Osteoblast (primary cell): ENCODE measurements around the gene FAM193A. TPM values are rescaled to one million over a fixed set of nuclear protein-coding genes. Genes with fewer than 3 reads are reported as not detected.
A peak's percentile ranks its signal among the peaks of the same experiment; 100 is the strongest.

Source experiments
- DNase-seq: peaks from one replicate; pipeline ENCODE4 v3.0.0; 2011; ENCODE audit warnings: low spot score, mixed read lengths; ENCODE audit not compliant: insufficient read length; ENCODE audit errors: missing footprints
- H2AFZ ChIP-seq: 2 replicates; pipeline ENCODE4 v1.6.0; 2011; ENCODE audit warnings: mild to moderate bottlenecking, low read length
- H3K27ac ChIP-seq: 2 replicates; pipeline ENCODE4 v1.5.1; 2011; ENCODE audit warnings: mild to moderate bottlenecking, low read depth, low read length, moderate library complexity
- H3K27me3 ChIP-seq: 2 replicates; pipeline ENCODE4 v1.6.0; 2012; ENCODE audit warnings: mild to moderate bottlenecking, control low read depth, inconsistent platforms, low read length, moderate library complexity; ENCODE audit not compliant: insufficient read depth
- H3K36me3 ChIP-seq: 2 replicates; pipeline ENCODE4 v1.5.1; 2011; ENCODE audit warnings: mild to moderate bottlenecking, low read length, control low read depth, moderate library complexity; ENCODE audit not compliant: insufficient read depth
- H3K4me1 ChIP-seq: 2 replicates; pipeline ENCODE4 v1.5.1; 2011; ENCODE audit warnings: mild to moderate bottlenecking, low read length, control low read depth, moderate library complexity; ENCODE audit not compliant: insufficient read depth
- H3K4me2 ChIP-seq: 2 replicates; pipeline ENCODE4 v1.6.0; 2011; ENCODE audit warnings: mild to moderate bottlenecking, low read length; ENCODE audit not compliant: insufficient read depth
- H3K4me3 ChIP-seq: fragments of 200-600 bp; sonication (generic); 3 replicates; pipeline ENCODE4 v1.5.1; 2012; ENCODE audit warnings: mild to moderate bottlenecking, low read length, inconsistent platforms; ENCODE audit not compliant: insufficient read depth
- H3K79me2 ChIP-seq: 2 replicates; pipeline ENCODE4 v1.6.0; 2012; ENCODE audit warnings: mild to moderate bottlenecking, low read length, control low read depth, inconsistent platforms; ENCODE audit not compliant: insufficient read depth
- H3K9me3 ChIP-seq: 2 replicates; pipeline ENCODE4 v1.5.1; 2011; ENCODE audit warnings: low read depth, low read length, control low read depth
- H4K20me1 ChIP-seq: 2 replicates; pipeline ENCODE4 v1.6.0; 2012; ENCODE audit warnings: mild to moderate bottlenecking, low read length, control low read depth; ENCODE audit not compliant: insufficient read depth
- total RNA-seq: library from RNA; depleted of rRNA; stranded (reverse); fragments of >200 nt; gene quantifications from 2 replicates; pipeline ENCODE4 v1.2.3, GENCODE V29; 2012
- TF ChIP-seq, protein P1 (sequence below): IDR thresholded peaks from 2 replicates; pipeline ENCODE4 v1.5.1; 2011; ENCODE audit warnings: mild to moderate bottlenecking, low read depth, low read length, moderate library complexity; ENCODE audit errors: extremely low read depth

The FAM193A gene
- total RNA-seq, 1 donor, result 23.2 TPM

DNA sequence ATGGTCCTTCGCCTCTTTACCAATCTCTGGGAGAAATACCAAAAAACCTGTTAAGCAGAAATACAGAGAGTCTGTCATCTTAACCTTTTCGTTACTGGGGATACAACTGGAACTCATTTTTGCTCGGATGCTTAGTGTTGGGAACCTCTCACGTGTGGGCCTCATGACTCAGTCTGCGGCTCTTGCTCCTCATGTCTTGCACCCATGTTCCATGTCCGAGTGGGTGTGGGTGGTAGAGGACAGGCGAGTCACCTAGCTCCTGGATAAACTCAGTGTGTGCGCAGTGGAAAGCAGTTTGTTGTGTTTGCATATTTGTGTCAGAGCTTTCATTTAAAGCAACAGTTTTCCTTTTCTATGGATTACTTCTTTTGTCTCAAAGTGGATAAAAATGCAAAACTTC lies 149.1 kb downstream of the FAM193A start:
- TF ChIP-seq, protein P1, sequence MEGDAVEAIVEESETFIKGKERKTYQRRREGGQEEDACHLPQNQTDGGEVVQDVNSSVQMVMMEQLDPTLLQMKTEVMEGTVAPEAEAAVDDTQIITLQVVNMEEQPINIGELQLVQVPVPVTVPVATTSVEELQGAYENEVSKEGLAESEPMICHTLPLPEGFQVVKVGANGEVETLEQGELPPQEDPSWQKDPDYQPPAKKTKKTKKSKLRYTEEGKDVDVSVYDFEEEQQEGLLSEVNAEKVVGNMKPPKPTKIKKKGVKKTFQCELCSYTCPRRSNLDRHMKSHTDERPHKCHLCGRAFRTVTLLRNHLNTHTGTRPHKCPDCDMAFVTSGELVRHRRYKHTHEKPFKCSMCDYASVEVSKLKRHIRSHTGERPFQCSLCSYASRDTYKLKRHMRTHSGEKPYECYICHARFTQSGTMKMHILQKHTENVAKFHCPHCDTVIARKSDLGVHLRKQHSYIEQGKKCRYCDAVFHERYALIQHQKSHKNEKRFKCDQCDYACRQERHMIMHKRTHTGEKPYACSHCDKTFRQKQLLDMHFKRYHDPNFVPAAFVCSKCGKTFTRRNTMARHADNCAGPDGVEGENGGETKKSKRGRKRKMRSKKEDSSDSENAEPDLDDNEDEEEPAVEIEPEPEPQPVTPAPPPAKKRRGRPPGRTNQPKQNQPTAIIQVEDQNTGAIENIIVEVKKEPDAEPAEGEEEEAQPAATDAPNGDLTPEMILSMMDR, result no peak
- Histone ChIP-seq H3K4me2 (no peak overlapping the region), H3K79me2 (peaks cover 39% of the 10 kb centered on the region), H3K4me3 (no peak overlapping the region), H3K27ac (no peak overlapping the region), H3K36me3 (peaks cover 41% of the 10 kb centered on the region), H4K20me1 (peaks cover 8% of the 10 kb centered on the region), H3K27me3 (no peaks in the 10 kb centered on the region), H2AFZ (no peak overlapping the region), H3K9me3 (no peaks in the 10 kb centered on the region), H3K4me1 (no peaks in the 10 kb centered on the region)
- peak; percentile 64 for DNase-seq

DNA sequence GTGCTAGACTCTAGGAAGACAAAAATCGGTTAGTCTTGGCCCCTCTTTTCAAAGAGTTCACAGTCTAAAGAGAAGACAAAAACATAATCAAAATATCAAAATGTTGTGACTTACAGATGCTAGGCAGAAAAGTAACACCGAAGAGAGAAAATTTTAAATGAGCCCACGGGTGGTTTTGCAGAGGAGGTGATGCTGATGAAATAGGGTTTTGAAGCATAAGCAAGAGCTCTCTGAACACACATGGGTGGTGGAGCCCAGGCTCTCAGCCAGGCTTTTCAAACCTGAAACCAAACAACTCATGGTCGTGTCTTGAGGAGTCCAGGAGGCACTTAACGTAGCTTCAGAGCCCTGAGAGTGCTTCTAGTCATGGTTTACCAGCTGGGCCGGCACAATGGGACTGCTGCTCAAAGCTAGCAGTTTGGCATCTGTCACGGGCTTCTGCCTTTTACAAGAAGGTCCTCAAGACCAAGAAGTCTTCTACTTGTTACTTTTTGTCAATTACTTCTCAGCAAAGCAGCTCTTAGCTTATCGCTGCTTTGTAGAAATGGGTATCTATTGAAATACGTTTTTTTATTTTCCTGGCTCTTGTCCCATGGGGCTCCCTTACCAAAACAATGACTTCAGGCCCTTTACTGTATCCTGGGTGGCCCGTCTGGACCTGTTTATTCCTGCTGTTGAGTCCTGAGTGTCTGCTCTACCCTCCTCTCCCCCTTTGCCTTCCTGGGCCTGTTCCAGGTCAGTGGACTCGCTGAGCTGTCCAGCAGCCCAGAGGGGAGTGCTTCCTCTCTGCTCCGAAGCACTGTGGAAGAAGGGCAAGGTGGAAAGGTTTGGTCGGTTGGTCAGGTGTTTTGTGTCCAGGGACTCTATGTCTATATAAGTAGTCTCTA lies 150.2 kb downstream of the FAM193A start:
- DNase-seq, result no peak
- no peaks in the 10 kb centered on the region for H3K4me1 ChIP-seq
- H3K4me3 ChIP-seq, result no peak overlapping the region
- no peak overlapping the region for H3K4me2 ChIP-seq
- TF ChIP-seq, protein P1, result no peak
- peaks cover 35% of the 10 kb centered on the region for H3K79me2 ChIP-seq
- H3K27me3 ChIP-seq, result no peaks in the 10 kb centered on the region
- peaks cover 5% of the 10 kb centered on the region for H4K20me1 ChIP-seq
- H3K9me3 ChIP-seq, result no peaks in the 10 kb centered on the region
- H3K36me3 ChIP-seq, result peaks cover 51% of the 10 kb centered on the region
- no peak overlapping the region for H2AFZ ChIP-seq
- no peak overlapping the region for H3K27ac ChIP-seq

DNA sequence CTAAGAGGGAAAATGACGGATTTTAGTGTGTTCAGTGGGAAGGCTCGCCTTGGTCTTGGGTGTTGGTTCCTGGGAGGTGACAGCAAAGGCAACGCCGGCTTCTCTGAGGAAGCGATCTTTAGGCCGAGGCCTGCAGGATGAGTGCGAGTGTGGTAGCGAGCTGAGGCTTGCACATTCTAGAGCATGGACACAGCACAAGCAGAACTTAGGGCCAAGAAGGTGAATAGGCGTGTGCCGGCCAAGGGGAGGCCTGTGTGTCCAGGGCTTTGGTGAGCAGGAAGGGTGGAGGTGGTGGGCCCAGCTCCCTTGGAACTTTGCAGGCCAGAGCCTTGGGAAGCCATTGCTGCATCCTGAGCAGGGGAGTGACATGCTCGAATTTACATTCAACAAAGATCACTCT lies 151.8 kb downstream of the FAM193A start:
- DNase-seq, result no peak
- no peak overlapping the region for H3K27ac ChIP-seq
- peaks cover 5% of the 10 kb centered on the region for H4K20me1 ChIP-seq
- no peak overlapping the region for H3K4me3 ChIP-seq
- no peak overlapping the region for H2AFZ ChIP-seq
- TF ChIP-seq, protein P1, result no peak
- peaks cover 31% of the 10 kb centered on the region for H3K79me2 ChIP-seq
- no peaks in the 10 kb centered on the region for H3K27me3 ChIP-seq
- peaks cover 59% of the 10 kb centered on the region for H3K36me3 ChIP-seq
- no peaks in the 10 kb centered on the region for H3K4me1 ChIP-seq
- no peaks in the 10 kb centered on the region for H3K9me3 ChIP-seq
- no peak overlapping the region for H3K4me2 ChIP-seq

DNA sequence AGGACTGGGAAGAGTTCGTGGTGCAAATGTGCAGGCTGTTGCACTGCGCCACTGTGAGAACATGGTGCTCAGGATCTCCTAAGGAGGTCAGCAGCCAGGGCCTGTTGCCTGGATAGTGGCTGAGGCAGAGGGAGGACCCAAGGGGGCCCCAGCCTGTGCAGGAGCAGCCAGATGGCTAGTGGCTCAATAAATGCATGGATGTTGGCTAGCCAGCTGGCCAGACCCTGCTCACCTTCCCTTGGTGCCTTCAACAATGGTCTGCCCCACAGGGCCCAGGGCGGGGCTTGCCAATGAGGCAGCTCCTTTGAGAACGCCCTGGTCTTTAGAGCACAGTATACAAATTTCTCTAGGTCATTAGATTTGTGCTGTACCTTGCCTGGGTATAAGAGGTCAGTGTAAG lies 152.2 kb downstream of the FAM193A start:
- DNase-seq, result no peak
- H2AFZ ChIP-seq, result no peak overlapping the region
- H3K4me3 ChIP-seq, result no peak overlapping the region
- no peak overlapping the region for H3K4me2 ChIP-seq
- peaks cover 27% of the 10 kb centered on the region for H3K79me2 ChIP-seq
- H3K27ac ChIP-seq, result no peak overlapping the region
- no peaks in the 10 kb centered on the region for H3K4me1 ChIP-seq
- no peaks in the 10 kb centered on the region for H3K9me3 ChIP-seq
- peaks cover 61% of the 10 kb centered on the region for H3K36me3 ChIP-seq
- peaks cover 5% of the 10 kb centered on the region for H4K20me1 ChIP-seq
- TF ChIP-seq, protein P1, result no peak
- H3K27me3 ChIP-seq, result no peaks in the 10 kb centered on the region
